Dermis blood vessel endothelial cell (primary cell): ENCODE results near the gene PDCD7. TPM values are rescaled to one million over a fixed set of nuclear protein-coding genes. Genes with fewer than 3 reads are reported as not detected.
A peak's percentile ranks its signal among the peaks of the same experiment; 100 is the strongest.
"Not testable (repeated sequence)": the region's sequence is repeated elsewhere in the genome, so short reads cannot be mapped to it uniquely, and the experiment has no call there.

ENCODE experiments used
- DNase-seq: peaks from one replicate; pipeline ENCODE4 v3.0.0; 2010
- total RNA-seq: library from RNA; depleted of rRNA; stranded (reverse); fragments of >200 nt; gene quantifications from 2 replicates; pipeline ENCODE4 v1.2.3, GENCODE V29; 2014

PDCD7 gene
- total RNA-seq = 18.7 and 25.0 TPM in 2 replicates

- peak; percentile 94 for DNase-seq
Observed at GRCh38 chr15:65133548-65134200, at the start of gene PDCD7. Gene PDCD7, minus strand, starts transcription at chr15:65133808. Its CDS starts 27 bp downstream, at chr15:65133781.

GRCh38 chr15:65182538-65182937 is 48.9 kb upstream of the PDCD7 start:
- DNase-seq = no peak

GRCh38 chr15:65181582-65182353 is 48.2 kb upstream of the PDCD7 start:
- not testable (repeated sequence) for DNase-seq

GRCh38 chr15:65180167-65180566 is 46.6 kb upstream of the PDCD7 start:
- DNase-seq = no peak

- no peak for DNase-seq
Observed at GRCh38 chr15:65177901-65178300, 44.3 kb upstream of the PDCD7 start.

GRCh38 chr15:65176056-65176455 is 42.4 kb upstream of the PDCD7 start:
- DNase-seq = no peak

- no peak for DNase-seq
Observed at GRCh38 chr15:65175511-65175910, 41.9 kb upstream of the PDCD7 start.

GRCh38 chr15:65174509-65174908 is 40.9 kb upstream of the PDCD7 start:
- DNase-seq = no peak

GRCh38 chr15:65172531-65172930 is 38.9 kb upstream of the PDCD7 start:
- DNase-seq = no peak

- DNase-seq = no peak
Observed at GRCh38 chr15:65171428-65171827, 37.8 kb upstream of the PDCD7 start.

GRCh38 chr15:65165875-65166274 is 32.3 kb upstream of the PDCD7 start:
- DNase-seq = no peak

- DNase-seq = no peak
Observed at GRCh38 chr15:65164139-65164538, 30.5 kb upstream of the PDCD7 start.

GRCh38 chr15:65163041-65163440 is 29.4 kb upstream of the PDCD7 start:
- DNase-seq = no peak

- peak; percentile 47 for DNase-seq
Observed at GRCh38 chr15:65156692-65157091, 23.1 kb upstream of the PDCD7 start.

GRCh38 chr15:65154720-65155119 is 21.1 kb upstream of the PDCD7 start:
- no peak for DNase-seq

GRCh38 chr15:65147902-65148301 is 14.3 kb upstream of the PDCD7 start:
- DNase-seq = no peak

GRCh38 chr15:65146438-65146837 is 12.8 kb upstream of the PDCD7 start:
- no peak for DNase-seq

GRCh38 chr15:65138631-65139030 is 5.0 kb upstream of the PDCD7 start:
- peak; percentile 44 for DNase-seq

GRCh38 chr15:65137893-65138292 is 4.3 kb upstream of the PDCD7 start:
- DNase-seq = not testable (repeated sequence)

GRCh38 chr15:65137089-65137488 is 3.5 kb upstream of the PDCD7 start:
- not testable (repeated sequence) for DNase-seq

- no peak for DNase-seq
Observed at GRCh38 chr15:65134538-65134937, 930 bp upstream of the PDCD7 start.

GRCh38 chr15:65132878-65133547 is 595 bp downstream of the PDCD7 start:
- DNase-seq = peak; percentile 77

- DNase-seq = no peak
Observed at GRCh38 chr15:65130941-65131340, 2.7 kb downstream of the PDCD7 start.

- no peak for DNase-seq
Observed at GRCh38 chr15:65115542-65115941, 18.1 kb downstream of the PDCD7 start.
